ENCODE data around the gene QRFP. TPM values are rescaled to one million over a fixed set of nuclear protein-coding genes. Genes with fewer than 3 reads are reported as not detected.

The QRFP gene
- polyA plus RNA-seq, 1 donor (not counting 4 experiments of a cell fraction or from before 2014, with no cell fraction given), result not detected

DNA sequence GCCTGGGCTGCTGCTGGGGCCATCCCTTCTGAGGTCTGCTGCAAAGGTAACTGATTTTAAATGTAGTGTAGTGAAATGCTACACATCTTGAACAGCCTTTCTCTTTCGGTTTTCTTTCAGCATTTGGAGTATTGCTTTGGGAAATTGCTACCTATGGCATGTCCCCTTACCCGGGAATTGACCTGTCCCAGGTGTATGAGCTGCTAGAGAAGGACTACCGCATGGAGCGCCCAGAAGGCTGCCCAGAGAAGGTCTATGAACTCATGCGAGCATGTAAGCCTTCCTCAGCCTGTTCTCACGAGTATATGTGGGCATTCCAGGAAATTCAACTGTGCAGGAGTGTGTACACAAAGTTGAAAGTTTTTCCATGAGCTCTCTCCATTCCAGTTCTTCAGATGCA is 18.3 kb downstream of the QRFP start:
- Histone ChIP-seq H3K27ac (ENCODE audit: control insufficient read depth, insufficient read depth, low read length) (no peak overlapping the region), H3K4me3 (ENCODE audit: control insufficient read depth in 2 of 3, extremely low read depth in 1 of 3, insufficient read depth in 2 of 3, low read depth in 1 of 3, low read length in 3 of 3) (no peak overlapping the region), H3K36me3 (ENCODE audit: control insufficient read depth in 2 of 2, extremely low read depth in 1 of 2, insufficient read depth in 2 of 2, low read length in 2 of 2) (peaks cover 33 to 39% of the 10 kb centered on the region in 2 experiments), H4K20me1 (ENCODE audit: control insufficient read depth, extremely low read depth, insufficient read depth, low read length) (no peaks in the 10 kb centered on the region), H3K4me1 (ENCODE audit: control insufficient read depth, extremely low read depth, insufficient read depth, low read length) (no peaks in the 10 kb centered on the region), H3K9me3 (ENCODE audit: control insufficient read depth, low read depth, low read length) (no peaks in the 10 kb centered on the region), H3K27me3 (ENCODE audit: control insufficient read depth, extremely low read depth, insufficient read depth, low read length) (no peaks in the 10 kb centered on the region), H3K4me2 (ENCODE audit: control insufficient read depth, extremely low read depth, insufficient read depth, low read depth, low read length) (no peak overlapping the region), H3K79me2 (ENCODE audit: control insufficient read depth, insufficient read depth, low read length) (no peaks in the 10 kb centered on the region), H2AFZ (ENCODE audit: control insufficient read depth, low read length) (no peak overlapping the region), H3K9me1 (ENCODE audit: control insufficient read depth, extremely low read depth, insufficient read depth, low read length) (no peaks in the 10 kb centered on the region), H3K9ac (ENCODE audit: control insufficient read depth, extremely low read depth, insufficient read depth, low read length) (no peak overlapping the region)
- dilution Hi-C loops (cut with MboI; ENCODE audit: extremely low pct_ligation_motif_present, low sequenced_read_pairs), result no loop called here
- FAIRE-seq (no peak), DNase-seq (ENCODE audit: low read depth, low spot score) (no peak)
- TF ChIP-seq EZH2 (IDR thresholded peaks at IDR 0.05; ENCODE audit: low read length) (no peak), CTCF (optimal IDR thresholded peaks at IDR 0.05 in 1 of 3, IDR thresholded peaks at IDR 0.05 in 1 of 3, conservative IDR thresholded peaks at IDR 0.05 in 1 of 3; ENCODE audit: extremely low read depth in 1 of 3, insufficient read depth in 2 of 3, low read length in 3 of 3) (no peak)

DNA sequence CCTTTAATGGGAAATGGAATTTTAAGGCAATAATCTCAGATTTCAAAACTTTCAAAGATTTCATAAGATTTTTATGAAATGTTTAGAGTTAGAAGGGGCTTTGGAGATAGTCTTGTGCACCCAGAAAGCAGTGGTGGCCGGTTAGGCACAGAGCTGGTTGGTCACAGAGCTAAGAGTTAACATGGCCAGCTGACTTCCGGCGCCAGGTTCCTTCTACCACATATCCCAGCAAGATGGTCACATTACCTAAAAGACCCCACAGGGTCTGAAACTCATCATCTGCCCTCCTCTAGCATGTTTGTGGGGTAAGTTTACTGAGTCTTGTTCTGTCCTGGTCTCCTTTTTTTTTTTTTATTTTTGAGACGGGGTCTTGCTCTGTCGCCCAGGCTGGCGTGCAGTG is 19.3 kb downstream of the QRFP start:
- Histone ChIP-seq H3K9me1 (ENCODE audit: control insufficient read depth, extremely low read depth, insufficient read depth, low read length) (no peaks in the 10 kb centered on the region), H3K4me2 (ENCODE audit: control insufficient read depth, extremely low read depth, insufficient read depth, low read depth, low read length) (no peak overlapping the region), H3K4me1 (ENCODE audit: control insufficient read depth, extremely low read depth, insufficient read depth, low read length) (no peaks in the 10 kb centered on the region), H3K9me3 (ENCODE audit: control insufficient read depth, low read depth, low read length) (no peaks in the 10 kb centered on the region), H3K79me2 (ENCODE audit: control insufficient read depth, insufficient read depth, low read length) (no peaks in the 10 kb centered on the region), H3K36me3 (ENCODE audit: control insufficient read depth in 2 of 2, extremely low read depth in 1 of 2, insufficient read depth in 2 of 2, low read length in 2 of 2) (peaks cover 39 to 49% of the 10 kb centered on the region in 2 experiments), H3K27me3 (ENCODE audit: control insufficient read depth, extremely low read depth, insufficient read depth, low read length) (no peaks in the 10 kb centered on the region), H2AFZ (ENCODE audit: control insufficient read depth, low read length) (no peak overlapping the region), H3K4me3 (ENCODE audit: control insufficient read depth in 2 of 3, extremely low read depth in 1 of 3, insufficient read depth in 2 of 3, low read depth in 1 of 3, low read length in 3 of 3) (no peak overlapping the region), H4K20me1 (ENCODE audit: control insufficient read depth, extremely low read depth, insufficient read depth, low read length) (no peaks in the 10 kb centered on the region), H3K9ac (ENCODE audit: control insufficient read depth, extremely low read depth, insufficient read depth, low read length) (no peak overlapping the region), H3K27ac (ENCODE audit: control insufficient read depth, insufficient read depth, low read length) (no peak overlapping the region)
- TF ChIP-seq EZH2 (IDR thresholded peaks at IDR 0.05; ENCODE audit: low read length), result no peak
- TF ChIP-seq CTCF (optimal IDR thresholded peaks at IDR 0.05 in 1 of 3, IDR thresholded peaks at IDR 0.05 in 1 of 3, conservative IDR thresholded peaks at IDR 0.05 in 1 of 3; ENCODE audit: extremely low read depth in 1 of 3, insufficient read depth in 2 of 3, low read length in 3 of 3), result no peak
- FAIRE-seq, result no peak
- dilution Hi-C loops (cut with MboI; ENCODE audit: extremely low pct_ligation_motif_present, low sequenced_read_pairs), result no loop called here
- DNase-seq (ENCODE audit: low read depth, low spot score), result no peak
